ENCODE data around the gene EFCAB12.
"Not testable (repeated sequence)": the region's sequence is repeated elsewhere in the genome, so short reads cannot be mapped to it uniquely, and the experiment has no call there.

- not testable (repeated sequence) for TF ChIP-seq POLR2A, CTCF, POLR2AphosphoS5, EP300 (IDR thresholded peaks at IDR 0.05)
Observed at GRCh38 chr3:129363356-129363755, 65.1 kb downstream of the EFCAB12 start.
